H1 (cell line): ENCODE measurements around the gene WASF3.

Source experiments
- EGR1 ChIP-seq: IDR thresholded peaks from 2 replicates; pipeline ENCODE4 v1.6.1; 2011; ENCODE audit warnings: low read depth, low read length, borderline replicate concordance
- POLR2A ChIP-seq, 2 experiments: IDR thresholded peaks; 1 replicate in 1 of 2; 2 replicates in 1 of 2; pipeline ENCODE4 v1.6.1; 2011; ENCODE audit warnings: low read depth in 2 of 2, low read length in 2 of 2, mild to moderate bottlenecking in 2 of 2; ENCODE audit errors: control extremely low read depth in 1 of 2
- POLR2AphosphoS5 ChIP-seq: IDR thresholded peaks from 2 replicates; pipeline ENCODE4 v1.6.1; 2011; ENCODE audit warnings: low read depth, low read length
- TF ChIP-seq, protein P1 (sequence below), 3 experiments: IDR thresholded peaks; 1 replicate in 2 of 3; 2 replicates in 1 of 3; pipeline versions ENCODE4 v1.5.1 to v1.6.1; 2011; ENCODE audit warnings: low read length in 3 of 3, mild to moderate bottlenecking in 3 of 3, inconsistent platforms in 2 of 3, low read depth in 1 of 3, moderate library complexity in 1 of 3; ENCODE audit not compliant: insufficient read depth in 1 of 3; ENCODE audit errors: control extremely low read depth in 1 of 3

GRCh38 chr13:26651234-26651633, 93.8 kb downstream of the WASF3 start:
- TF ChIP-seq POLR2AphosphoS5: no peak
- TF ChIP-seq, protein P1, sequence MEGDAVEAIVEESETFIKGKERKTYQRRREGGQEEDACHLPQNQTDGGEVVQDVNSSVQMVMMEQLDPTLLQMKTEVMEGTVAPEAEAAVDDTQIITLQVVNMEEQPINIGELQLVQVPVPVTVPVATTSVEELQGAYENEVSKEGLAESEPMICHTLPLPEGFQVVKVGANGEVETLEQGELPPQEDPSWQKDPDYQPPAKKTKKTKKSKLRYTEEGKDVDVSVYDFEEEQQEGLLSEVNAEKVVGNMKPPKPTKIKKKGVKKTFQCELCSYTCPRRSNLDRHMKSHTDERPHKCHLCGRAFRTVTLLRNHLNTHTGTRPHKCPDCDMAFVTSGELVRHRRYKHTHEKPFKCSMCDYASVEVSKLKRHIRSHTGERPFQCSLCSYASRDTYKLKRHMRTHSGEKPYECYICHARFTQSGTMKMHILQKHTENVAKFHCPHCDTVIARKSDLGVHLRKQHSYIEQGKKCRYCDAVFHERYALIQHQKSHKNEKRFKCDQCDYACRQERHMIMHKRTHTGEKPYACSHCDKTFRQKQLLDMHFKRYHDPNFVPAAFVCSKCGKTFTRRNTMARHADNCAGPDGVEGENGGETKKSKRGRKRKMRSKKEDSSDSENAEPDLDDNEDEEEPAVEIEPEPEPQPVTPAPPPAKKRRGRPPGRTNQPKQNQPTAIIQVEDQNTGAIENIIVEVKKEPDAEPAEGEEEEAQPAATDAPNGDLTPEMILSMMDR (IDR thresholded peaks at IDR 0.05; ENCODE audit: control extremely low read depth in 1 of 3, insufficient read depth in 1 of 3, low read depth in 1 of 3, low read length in 3 of 3): no peak
- no peak for TF ChIP-seq EGR1
- no peak for TF ChIP-seq POLR2A (IDR thresholded peaks at IDR 0.05; ENCODE audit: control extremely low read depth in 1 of 2, low read depth in 2 of 2, low read length in 2 of 2)
